HG03558 (cell line): ENCODE results near the gene NCKIPSD.

Experiments used
- ATAC-seq: cut with Tn5 transposase; IDR thresholded peaks from one replicate; pipeline ENCODE4 v1.9.1; 2021; ENCODE audit warnings: moderate number of reproducible peaks; ENCODE audit not compliant: unreplicated experiment; ENCODE audit errors: extremely low read depth

Gene NCKIPSD

DNA sequence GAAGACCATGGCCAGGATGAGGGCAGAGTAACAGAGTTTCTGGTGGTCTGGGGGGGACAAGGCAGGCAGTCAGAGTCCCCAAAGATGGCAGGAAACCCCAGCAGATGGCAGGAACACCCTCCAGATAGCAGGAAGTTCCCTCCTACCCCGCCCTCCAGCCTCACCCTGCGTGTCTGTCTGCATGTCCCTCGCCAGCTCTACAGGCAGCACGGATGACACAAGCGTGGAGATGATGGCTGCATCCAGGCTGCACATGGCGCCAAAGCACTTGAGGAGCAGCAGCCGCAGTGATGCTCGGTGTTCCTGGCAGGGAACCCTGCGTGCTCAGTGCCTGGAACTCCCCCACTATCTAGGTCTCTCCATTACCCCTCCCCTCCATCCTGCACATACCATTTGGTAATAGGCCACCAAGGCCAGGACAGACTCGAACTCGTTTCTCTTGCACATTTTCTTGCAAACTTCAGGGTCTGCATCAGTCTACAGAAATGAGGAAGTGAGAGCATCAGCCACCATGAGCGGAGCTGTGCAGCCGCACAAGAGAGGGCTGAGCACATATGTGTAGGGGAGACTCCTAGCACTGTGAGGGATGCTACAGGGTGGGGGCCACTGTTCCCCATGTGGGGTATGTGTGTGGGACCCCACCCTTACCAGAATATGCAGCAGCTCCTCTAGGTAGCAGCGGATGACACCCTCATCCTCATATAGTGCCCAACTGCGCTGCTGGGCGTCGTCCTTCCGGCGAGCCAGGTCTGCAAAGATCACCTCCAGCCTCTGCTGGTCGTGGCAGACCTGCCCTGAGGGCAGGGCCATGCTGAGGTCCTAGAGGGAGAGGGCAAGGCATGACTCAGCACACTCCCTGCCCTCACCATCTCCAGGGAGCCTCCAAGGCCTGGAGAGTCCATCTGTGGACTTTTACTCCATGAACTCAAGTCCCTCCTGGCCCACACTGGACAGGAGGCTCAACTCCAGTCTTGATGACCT is 6.0 kb downstream of the NCKIPSD start:
- ATAC-seq: no peak

DNA sequence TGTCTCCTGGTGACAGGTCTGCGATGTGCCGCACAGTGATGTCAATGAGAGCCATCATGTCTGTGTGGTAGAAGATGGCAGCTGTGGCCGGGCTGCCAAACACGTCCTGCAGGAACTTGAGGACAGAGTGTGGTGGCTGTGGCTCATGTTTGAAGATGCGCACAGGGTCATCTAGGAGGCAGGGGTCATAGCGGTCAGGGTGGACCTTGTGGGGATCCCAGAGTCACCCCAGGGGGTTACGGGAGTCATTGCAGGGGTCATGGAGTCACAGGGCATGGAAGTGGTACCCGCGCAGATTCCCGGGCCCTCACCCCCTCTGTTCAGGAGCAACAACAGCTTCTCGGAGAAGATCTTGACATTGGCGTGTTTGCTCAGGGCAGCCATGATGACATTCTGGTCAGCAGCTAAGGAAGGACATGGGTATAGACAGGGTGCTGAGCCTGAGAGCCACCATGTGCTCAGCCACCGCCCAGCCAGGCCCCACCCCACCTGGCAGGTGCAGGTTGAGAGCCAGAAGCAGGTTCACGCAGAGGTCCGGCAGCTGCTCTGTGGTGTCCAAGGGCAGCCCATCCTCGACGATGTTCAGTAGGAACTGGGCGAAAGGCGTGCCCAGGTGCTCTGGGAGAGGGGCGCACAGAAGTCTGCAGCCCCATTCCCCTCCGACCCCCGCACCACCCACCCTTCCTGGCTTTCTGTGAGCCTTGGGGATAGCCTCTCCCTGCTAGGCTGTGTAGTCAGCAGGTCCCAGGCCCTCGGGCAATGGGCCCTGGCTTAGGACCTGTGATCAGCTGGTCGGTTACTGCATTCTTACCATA is 6.9 kb downstream of the NCKIPSD start:
- ATAC-seq: no peak

DNA sequence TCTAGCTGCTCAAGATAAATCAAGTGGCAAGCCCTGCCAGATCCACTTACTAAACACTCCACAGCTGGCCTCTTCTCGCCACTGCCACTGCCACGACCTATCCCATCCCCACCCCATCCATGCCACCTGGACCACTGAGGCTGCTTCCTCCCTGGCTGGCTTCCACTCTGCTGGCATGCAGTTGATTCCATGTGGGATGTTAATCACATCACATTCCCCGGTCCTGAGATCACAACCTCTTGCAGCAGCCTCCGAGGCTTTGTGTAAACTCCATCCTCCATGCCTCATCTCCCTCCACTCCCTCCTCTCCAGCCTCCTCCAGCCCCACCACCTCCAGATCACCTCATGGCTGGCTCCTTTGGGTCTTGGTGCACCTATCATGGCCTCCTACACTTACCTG is 7.7 kb downstream of the NCKIPSD start:
- ATAC-seq: no peak

DNA sequence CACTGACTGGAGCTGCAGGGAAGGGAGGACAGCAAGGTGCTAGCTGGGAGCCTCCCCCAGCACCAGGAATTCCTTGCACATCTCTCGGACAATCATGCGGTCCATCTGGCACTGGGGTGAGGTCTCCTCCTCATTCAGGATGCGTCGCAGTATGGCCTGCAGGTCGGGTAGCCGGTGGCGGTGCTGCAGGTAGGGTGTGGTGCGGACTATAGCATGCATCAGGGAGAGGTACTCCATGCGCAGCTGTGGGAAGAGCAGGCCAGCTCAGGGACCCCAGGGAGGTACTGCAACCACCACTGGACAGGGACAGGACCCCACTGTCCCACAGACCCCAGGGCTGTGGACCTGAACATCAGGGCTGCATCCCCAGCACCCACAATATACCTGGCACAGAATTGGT is 11.2 kb downstream of the NCKIPSD start:
- no peak for ATAC-seq

DNA sequence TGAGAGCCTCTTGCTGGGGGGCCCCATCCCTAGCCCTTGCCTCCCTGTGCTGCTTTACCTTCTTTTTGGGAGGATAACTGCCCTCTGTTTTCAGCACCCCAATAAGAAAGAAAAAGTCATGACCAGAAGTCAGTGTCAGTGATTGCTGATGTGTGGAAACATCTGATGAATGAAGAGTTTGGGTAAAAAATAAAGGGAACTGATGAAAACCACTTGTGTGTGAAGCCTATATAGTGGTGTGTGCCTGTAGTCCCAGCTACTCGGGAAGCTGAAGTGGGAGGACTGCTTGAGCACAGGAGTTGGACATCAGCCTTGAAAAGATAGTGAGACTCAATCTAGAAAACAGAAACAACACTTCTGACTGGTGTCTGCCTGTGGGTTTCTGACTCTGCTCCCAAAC is 13.2 kb downstream of the NCKIPSD start:
- ATAC-seq: no peak

DNA sequence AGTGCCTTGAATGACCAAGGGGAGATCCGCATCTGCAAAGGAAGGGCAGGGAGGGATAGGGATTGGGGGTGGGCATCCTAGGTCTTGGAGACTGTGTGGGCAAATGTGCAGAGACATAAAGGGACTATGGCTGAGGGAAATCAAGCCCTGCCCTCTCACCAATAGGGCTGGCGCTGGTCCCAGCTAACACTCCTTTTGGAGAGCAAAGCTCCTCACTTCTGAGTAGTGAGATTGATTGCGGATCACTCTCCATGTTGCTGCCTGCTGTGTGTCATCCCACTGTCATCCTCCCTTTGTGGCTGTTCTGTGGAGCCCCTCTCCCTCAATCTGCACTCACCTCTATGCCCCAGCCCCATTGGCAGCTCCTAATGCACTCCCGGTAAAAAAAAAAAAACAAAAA is 20.8 kb downstream of the NCKIPSD start:
- no peak for ATAC-seq

DNA sequence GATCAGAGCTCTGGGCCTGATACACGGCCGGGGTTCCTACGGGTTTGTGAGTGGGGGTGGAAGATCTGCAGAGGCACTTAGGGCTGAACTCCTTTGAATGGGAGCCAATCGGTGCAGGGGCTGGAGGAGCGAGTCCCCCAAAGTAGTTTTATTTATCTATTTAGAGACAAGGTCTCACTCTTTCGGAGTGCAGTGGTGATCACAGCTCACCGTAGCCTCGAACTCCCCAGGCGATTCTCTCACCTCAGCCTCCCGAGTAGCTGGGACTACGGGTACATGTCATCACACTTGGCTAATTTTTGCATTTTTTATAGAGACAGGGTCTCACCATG is 21.4 kb downstream of the NCKIPSD start:
- ATAC-seq: no peak

DNA sequence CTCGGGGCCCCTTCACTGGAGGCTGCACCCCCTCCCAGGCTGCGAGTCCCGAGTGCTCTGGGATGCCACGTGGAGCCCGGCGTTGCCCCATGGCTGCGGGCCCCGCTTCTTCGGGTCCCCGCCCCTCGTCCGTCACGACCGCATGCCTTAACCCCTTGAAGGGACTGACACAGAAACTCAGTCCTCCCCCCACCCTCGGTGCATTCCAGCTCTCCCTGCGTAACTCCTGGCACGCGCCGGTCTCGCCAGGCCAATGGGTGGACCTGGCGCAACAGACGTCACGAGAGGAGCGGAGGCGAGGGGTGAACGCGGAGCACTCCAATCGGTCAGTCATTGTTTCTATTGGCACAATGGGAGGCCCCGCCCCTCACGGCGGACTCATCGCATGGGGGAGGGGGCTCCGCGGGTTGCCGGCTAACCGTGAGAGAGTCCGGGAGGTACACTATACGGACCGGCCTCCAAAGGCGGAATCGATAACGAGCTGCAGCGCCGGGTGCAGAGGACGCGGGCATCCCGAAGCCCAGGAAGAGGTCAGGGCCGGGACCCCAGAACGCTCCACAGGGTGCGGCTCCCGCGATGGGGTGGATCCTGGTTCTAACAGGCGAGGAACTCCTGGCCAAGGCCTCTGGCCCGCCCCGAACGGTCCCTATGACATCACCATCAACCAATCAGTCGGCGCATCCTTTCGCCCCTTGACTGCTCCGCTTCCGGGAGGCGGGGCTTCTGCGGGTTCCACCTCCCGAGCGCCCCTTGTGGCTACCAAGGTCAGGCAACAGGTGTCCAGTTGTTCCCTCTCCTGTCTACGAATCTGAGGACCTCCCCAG is 22.0 kb downstream of the NCKIPSD start:
- peak; percentile 48 for ATAC-seq

DNA sequence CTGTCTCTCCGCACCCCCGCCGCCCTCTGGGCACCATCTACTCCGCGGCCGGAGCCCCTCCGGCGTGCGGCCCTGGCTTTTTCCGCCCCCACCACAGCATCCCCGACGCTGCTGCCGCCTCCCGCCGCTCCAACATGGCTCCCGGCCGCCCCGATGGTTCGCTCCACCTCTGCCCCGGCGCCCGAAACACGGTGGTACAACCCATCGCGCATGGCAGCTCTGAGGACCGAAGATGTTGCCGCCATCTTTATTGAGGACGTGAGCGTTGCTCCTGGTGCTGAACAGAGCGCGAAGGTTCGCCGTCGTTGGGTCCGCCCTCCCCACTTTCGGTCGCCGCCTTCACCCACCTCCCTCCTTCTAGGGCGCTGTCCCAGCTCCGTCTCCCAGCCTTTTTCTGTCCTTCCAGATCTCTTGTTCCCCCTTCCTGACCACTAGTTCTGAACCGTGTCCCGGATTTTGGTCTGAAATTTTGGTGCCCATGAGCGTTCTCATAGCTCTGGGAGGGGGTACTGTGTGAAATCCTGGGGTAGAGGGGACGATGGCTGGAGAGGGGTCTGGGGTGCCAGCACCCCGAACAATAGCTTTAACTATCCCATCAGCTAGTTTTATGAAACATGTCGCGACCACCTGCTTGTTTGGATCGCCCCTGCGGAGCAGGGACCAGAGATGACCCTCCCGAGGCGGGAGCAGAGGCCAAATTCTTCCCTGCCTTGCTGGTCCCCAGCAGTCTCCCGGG is 22.8 kb downstream of the NCKIPSD start, which contains the start of gene CELSR3:
Gene CELSR3 (minus strand): TSS at position 134 of the 736 bp plus-strand sequence. CDS start 252 bp downstream, outside the sequence.
- no peak for ATAC-seq

DNA sequence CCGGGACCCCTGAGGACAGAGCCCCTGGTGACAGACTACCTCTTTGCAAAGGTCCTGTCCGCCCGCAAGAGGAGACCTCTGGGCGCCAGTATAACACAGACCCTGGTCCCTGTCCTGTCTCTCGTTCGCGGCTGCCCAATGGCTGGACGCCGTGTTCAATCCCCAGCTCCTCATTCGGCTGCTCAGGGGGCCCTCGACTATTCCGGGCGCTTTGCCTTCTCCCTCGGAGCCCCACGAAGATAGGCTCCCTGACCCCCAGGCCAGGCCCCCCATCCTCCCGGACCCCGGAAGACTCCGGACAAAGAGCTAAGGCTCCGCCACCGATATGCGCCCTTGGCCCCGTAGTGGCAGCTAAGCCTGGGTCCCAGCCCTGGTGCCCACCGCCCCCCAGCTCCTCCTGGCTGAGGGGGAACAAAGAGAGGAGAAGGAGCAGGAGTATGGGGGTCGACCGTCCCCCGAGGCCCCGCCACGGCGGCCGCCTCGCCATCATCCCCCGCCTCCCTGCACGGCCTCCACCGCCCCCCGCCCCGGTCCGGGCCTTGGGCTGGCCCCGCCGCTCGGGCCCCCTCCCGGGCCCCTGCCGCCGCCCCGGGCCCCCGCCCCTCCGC is 23.5 kb downstream of the NCKIPSD start:
- ATAC-seq: no peak

DNA sequence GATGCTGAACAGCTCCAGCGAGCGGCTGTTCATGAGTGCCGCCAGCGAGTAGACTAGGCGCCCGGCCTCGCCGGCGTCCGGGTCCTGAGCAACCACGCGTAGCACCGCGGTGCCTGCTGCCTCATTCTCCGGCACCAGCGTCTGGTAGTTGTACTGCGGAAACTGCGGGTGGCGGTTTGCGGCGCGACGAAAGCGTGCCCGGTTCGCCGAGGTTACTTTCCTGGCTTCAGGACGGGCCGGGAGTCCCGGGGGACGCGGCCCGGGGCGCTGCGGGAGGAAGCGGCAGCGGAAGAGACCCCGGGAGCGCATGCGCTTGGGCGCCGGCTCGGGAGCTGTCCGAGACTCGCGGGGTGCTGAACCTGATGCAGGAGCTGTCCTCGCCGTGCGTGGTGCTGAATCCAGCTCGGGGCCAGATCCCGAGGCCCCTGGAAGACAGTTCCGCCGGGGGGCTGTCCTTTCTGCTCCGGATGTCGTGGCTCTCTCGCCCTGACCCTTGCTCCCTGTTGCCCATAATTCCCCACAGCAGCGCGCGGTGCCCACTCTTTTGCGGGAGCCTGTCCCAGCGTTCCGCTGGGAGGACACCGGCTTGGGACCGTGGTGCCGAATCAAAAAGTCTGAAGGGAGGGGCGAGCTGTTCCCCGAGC is 24.1 kb downstream of the NCKIPSD start:
- no peak for ATAC-seq

DNA sequence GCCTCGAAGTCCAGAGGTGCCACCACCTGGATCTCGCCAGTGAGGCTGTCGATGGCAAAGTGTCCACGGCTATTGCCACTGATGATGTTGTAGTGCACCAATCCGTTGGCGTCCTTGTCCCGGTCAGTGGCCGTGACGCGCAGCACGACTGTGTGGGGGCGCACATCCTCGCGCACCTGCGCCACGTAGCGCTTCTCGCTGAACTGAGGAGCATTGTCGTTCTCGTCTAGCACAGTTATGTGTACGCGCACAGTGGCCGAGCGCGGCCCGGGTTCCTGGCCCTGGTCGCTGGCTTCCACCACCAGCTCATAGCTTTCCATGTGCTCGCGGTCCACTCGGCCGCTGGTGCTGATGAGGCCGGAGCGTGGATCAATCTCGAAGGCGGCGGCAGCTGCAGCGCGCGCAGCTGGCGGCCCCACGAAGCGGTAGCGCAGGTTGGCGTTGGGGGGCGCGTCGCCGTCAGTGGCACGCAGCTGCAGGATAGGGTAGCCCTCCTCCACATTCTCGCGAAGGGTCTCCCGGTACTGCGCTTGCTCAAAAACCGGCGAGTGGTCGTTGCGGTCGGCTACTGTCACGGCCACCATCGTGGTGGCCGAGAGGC is 24.8 kb downstream of the NCKIPSD start:
- ATAC-seq: no peak

DNA sequence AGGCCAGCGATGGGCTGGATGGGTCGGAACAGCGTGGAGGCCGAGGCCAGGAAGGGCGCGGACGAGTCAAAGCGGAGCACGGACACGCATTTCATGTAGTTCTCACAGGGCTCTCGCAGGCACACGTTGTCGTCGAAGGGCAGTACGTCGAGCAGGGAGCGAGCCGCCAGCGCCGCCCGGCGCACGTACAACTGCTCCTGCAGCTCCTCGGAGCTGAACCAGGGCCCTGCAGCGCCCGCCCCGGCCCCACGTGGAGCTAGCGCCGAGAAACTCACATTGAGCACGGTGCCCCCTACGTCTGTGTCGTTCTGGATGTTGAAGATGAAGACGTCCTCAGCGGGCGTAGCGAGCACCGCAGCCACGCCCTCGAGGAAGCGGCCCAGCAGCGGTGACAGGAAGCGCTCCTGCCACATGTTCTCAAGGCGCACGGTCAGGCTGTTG is 28.9 kb downstream of the NCKIPSD start:
- no peak for ATAC-seq

DNA sequence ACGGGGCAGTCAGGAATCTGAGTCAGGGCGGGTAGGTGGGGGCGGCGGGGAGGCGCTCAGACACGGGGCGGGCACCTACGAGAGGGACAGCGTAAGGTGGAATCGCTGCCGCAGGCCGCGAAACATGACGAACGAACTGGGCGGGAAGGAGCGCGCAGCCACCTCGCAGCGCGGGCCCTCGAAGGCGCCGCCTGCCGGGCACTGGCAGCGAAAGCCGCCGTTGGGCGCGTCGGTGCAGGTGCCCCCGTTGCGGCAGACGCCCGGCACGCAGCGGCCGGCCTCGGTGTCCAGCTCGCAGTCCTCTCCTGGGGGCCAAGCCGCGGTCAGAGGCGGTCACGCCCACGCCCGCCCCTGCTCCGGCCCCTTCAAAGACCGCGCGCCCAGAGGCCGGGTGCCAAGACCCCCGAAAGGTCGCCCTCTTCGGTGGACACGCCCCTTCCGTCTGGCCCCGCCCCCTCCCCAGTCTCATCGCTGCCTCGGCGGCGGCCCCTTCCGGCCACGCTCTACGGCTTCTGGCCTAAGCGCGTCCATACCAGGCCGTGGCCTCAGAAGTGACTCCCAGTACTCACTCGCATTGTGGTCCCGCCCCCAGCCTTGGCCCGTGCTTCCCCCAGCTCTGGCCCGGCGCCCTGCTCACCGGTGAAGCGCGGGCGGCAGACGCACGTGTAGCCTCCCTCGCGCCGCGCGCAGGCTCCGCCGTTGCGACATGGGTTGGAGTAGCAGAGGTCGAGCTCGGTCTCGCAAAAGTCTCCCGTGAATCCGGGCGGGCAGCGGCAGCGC is 29.5 kb downstream of the NCKIPSD start:
- no peak for ATAC-seq

DNA sequence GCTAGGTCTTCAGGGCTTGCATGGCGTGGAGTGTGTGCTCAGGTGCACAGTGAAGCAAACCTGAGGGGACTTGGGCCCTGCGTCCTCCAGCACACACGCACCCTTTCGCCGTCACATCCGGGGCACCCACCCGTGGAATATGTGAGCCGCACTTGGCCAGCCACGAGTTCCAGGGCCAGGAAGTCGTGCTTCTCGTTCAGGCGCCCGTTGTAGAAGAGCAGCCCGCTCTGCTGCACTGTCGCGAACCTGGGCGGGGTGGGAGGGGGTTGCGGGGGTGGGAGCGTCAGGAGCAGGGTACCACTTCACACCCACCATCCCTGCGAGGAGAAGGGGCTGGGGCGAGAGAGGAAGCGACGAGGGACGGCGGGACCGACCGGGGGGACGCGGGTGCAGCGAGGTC is 30.1 kb downstream of the NCKIPSD start:
- no peak for ATAC-seq

DNA sequence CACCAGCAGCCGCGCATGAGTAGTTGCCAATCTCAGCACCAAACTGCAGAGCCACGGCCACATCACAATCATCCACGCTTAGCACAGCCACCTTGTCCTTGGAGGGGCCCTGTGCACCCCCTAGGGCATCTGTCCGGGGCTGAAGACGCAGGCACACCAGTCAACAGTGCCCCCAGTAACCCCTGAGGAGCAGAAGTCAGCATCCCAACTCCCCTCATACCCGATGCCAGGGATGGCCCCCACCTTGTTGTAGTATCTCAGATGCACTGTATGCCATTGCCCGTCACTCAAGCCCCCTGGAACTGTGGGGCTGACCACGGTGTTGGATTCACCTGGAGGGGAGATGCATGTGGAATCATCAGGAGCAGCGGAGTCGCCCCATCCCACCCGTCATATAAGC is 30.7 kb downstream of the NCKIPSD start:
- ATAC-seq: no peak

DNA sequence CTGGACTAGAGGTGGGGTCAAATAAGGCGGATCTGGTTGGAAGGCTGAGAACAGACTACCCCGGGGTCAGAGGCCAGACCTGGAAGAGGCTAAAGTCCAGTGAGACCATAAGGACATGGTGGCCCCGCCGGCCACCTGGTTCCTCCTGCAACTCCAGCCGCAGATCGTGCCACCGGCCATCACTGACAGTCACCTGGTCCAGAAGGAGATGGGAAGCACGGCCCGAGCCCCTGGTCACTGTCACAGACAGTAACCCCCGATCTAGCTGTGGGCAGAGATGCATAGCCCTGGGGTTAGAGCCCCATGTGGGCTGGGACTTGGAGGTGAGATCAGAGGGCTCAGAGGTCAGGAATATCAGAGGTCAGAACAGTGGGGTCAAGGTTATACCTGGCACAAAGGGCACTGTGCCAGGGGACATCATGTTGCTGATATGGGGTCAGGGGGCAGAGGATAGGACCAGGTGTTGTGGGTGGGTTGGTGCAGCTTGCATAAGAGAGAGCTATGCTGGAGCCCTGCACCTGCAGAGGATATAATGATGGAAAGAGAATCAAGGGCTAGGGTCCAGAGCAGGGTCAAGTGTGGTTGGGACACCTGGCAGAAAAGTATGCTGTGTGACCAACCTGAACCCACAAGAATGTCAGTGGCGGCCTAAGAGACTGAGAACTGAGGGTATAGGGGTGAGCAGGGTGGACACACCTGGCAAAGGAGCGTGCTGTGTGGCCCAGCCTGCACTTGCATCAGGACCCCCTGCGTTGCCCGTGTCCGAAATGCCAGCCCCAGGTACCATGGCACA is 32.6 kb downstream of the NCKIPSD start:
- no peak for ATAC-seq
